ENCODE results near the gene A2ML1. TPM values are rescaled to one million over a fixed set of nuclear protein-coding genes. Genes with fewer than 3 reads are reported as not detected.

A2ML1 gene
- total and polyA plus RNA-seq, 2 experiments from 2014 or later: not detected

GRCh38 chr12:8831116-8831515 lies 8.7 kb downstream of the A2ML1 start:
- Histone ChIP-seq H3K9me3 (ENCODE audit: low read depth) (no peaks in the 10 kb centered on the region), H3K4me3 (no peak overlapping the region), H3K4me1 (ENCODE audit: low read depth) (no peaks in the 10 kb centered on the region), H3K36me3 (no peaks in the 10 kb centered on the region), H3K27ac (no peak overlapping the region), H3K27me3 (no peaks in the 10 kb centered on the region)
- no peak for TF ChIP-seq CTCF (IDR thresholded peaks at IDR 0.05; ENCODE audit: low read depth, low read length)
- DNase-seq (ENCODE audit: low read depth in 1 of 2, low spot score in 1 of 2): no peak

GRCh38 chr12:8832500-8832899 lies 10.1 kb downstream of the A2ML1 start:
- Histone ChIP-seq H3K4me1 (ENCODE audit: low read depth) (no peaks in the 10 kb centered on the region), H3K9me3 (ENCODE audit: low read depth) (no peaks in the 10 kb centered on the region), H3K27ac (no peak overlapping the region), H3K4me3 (no peak overlapping the region), H3K36me3 (no peaks in the 10 kb centered on the region), H3K27me3 (no peaks in the 10 kb centered on the region)
- no peak for DNase-seq (ENCODE audit: low read depth in 1 of 2, low spot score in 1 of 2)
- TF ChIP-seq CTCF (IDR thresholded peaks at IDR 0.05; ENCODE audit: low read depth, low read length): no peak

GRCh38 chr12:8834230-8834629 lies 11.8 kb downstream of the A2ML1 start:
- no peak overlapping the region for H3K4me3 ChIP-seq
- no peaks in the 10 kb centered on the region for H3K4me1 ChIP-seq (ENCODE audit: low read depth)
- H3K27ac ChIP-seq: no peak overlapping the region
- H3K9me3 ChIP-seq (ENCODE audit: low read depth): no peaks in the 10 kb centered on the region
- TF ChIP-seq CTCF (IDR thresholded peaks at IDR 0.05; ENCODE audit: low read depth, low read length): no peak
- no peaks in the 10 kb centered on the region for H3K36me3 ChIP-seq
- DNase-seq (ENCODE audit: low read depth in 1 of 2, low spot score in 1 of 2): no peak
- H3K27me3 ChIP-seq: no peaks in the 10 kb centered on the region

GRCh38 chr12:8837291-8837690 lies 14.9 kb downstream of the A2ML1 start:
- TF ChIP-seq CTCF (IDR thresholded peaks at IDR 0.05; ENCODE audit: low read depth, low read length): no peak
- H3K36me3 ChIP-seq: no peaks in the 10 kb centered on the region

GRCh38 chr12:8840321-8840720 lies 17.9 kb downstream of the A2ML1 start:
- no peak for DNase-seq (ENCODE audit: low read depth in 1 of 2, low spot score in 1 of 2)
- Histone ChIP-seq H3K4me3 (no peak overlapping the region), H3K4me1 (ENCODE audit: low read depth) (no peaks in the 10 kb centered on the region), H3K9me3 (ENCODE audit: low read depth) (no peaks in the 10 kb centered on the region), H3K27ac (no peak overlapping the region), H3K36me3 (no peaks in the 10 kb centered on the region), H3K27me3 (no peaks in the 10 kb centered on the region)
- TF ChIP-seq CTCF (IDR thresholded peaks at IDR 0.05; ENCODE audit: low read depth, low read length): no peak

More at GRCh38 chr12:8837291-8837690, 14.9 kb downstream of the A2ML1 start:
- Histone ChIP-seq H3K4me1 (ENCODE audit: low read depth) (no peaks in the 10 kb centered on the region), H3K9me3 (ENCODE audit: low read depth) (no peaks in the 10 kb centered on the region), H3K4me3 (no peak overlapping the region), H3K27me3 (no peaks in the 10 kb centered on the region), H3K27ac (no peak overlapping the region)
- DNase-seq (ENCODE audit: low read depth in 1 of 2, low spot score in 1 of 2): no peak
